Gastrocnemius medialis (tissue), 4 donors: ENCODE measurements around the gene REN. TPM values are rescaled to one million over a fixed set of nuclear protein-coding genes. Genes with fewer than 3 reads are reported as not detected.

Experiments used
- ATAC-seq, 2 donors: fragments of 150-250 bp; one replicate each; pipeline ENCODE4 v1.9.1; 2016
- DNase-seq, 2 donors: peaks; one replicate each; pipeline ENCODE4 v3.0.0-alpha.2; 2019
- H3K27ac ChIP-seq, 4 donors: fragments of 200-600 bp; sonication (generic); 1 replicate in 1 of 4; 2 replicates in 3 of 4; pipeline ENCODE4 v1.5.1; 2016 to 2018; ENCODE audit warnings: mild to moderate bottlenecking in 2 of 4, moderate library complexity in 1 of 4
- H3K27me3 ChIP-seq, 3 donors: fragments of 200-600 bp; sonication (generic) in 2 of 3; 1 replicate in 1 of 3; 2 replicates in 2 of 3; pipeline versions ENCODE4 v1.5.1 to v1.6.0; 2016 to 2019; ENCODE audit warnings: mild to moderate bottlenecking in 1 of 3, moderate library complexity in 1 of 3
- H3K36me3 ChIP-seq, 2 donors: fragments of 200-600 bp; sonication (generic) in 1 of 2; one replicate each; pipeline ENCODE4 v1.5.1; 2017 to 2018
- H3K4me1 ChIP-seq, 2 donors: fragments of 200-600 bp; sonication (generic) in 1 of 2; one replicate each; pipeline ENCODE4 v1.5.1; 2016 to 2017; ENCODE audit warnings: mild to moderate bottlenecking in 2 of 2
- H3K4me3 ChIP-seq, 4 donors: fragments of 200-600 bp; sonication (generic) in 3 of 4; 1 replicate in 1 of 4; 2 replicates in 3 of 4; pipeline ENCODE4 v1.5.1; 2016 to 2019; ENCODE audit warnings: mild to moderate bottlenecking in 2 of 4
- H3K9me3 ChIP-seq, 3 donors: fragments of 200-600 bp; sonication (generic) in 2 of 3; 1 replicate in 1 of 3; 2 replicates in 2 of 3; pipeline ENCODE4 v1.5.1; 2016 to 2019
- CTCF ChIP-seq, 5 experiments: fragments of 450-650 bp in 3 of 5; fragments of 200-600 bp in 2 of 5; sonication (generic) in 2 of 5; IDR thresholded peaks in 4 of 5; conservative IDR thresholded peaks in 1 of 5; 1 replicate in 4 of 5; 2 replicates in 1 of 5; pipeline ENCODE4 v1.5.1; 2016 to 2019; ENCODE audit warnings: antibody characterized with exemption in 5 of 5, mild to moderate bottlenecking in 3 of 5, moderate library complexity in 3 of 5
- POLR2A ChIP-seq, 2 donors: fragments of 450-650 bp; IDR thresholded peaks; one replicate each; pipeline ENCODE4 v1.6.1; 2017; ENCODE audit warnings: antibody characterized with exemption in 2 of 2, mild to moderate bottlenecking in 2 of 2, moderate library complexity in 2 of 2
- in situ Hi-C, 4 donors: fragments of 200-750 bp; cut with MboI; loops; one replicate each; pipeline versions ENCODE4 v1.15.0 to v1.8.0; 2017; ENCODE audit warnings: low sequenced_read_pairs in 4 of 4
- intact Hi-C: fragments of 100-400 bp; cut with DNase I; formaldehyde crosslinking; loops from one replicate; pipeline ENCODE4 v1.15.1; 2023; ENCODE audit warnings: low total_unique reads
- total RNA-seq, 4 donors: library from RNA; depleted of rRNA; stranded (reverse); fragments of >200 nt; gene quantifications; one replicate each; pipeline versions ENCODE4 v1.1.0 to v1.2.3, GENCODE V29; 2016

Gene REN
- total RNA-seq, 4 donors from 2014 or later: 0.22 TPM; not detected in 3

GRCh38 chr1:204128964-204129896, 36.9 kb downstream of the REN start:
- intact Hi-C loops (loop anchor here (1.0 kb wide), 2 partner anchors 56 to 268 kb away; partner anchors contain the start of genes SNRPE and SOX13), in situ Hi-C loops (loop anchor here (5.0 to 10.0 kb wide), 4 partner anchors 52 to 267 kb away; partner anchors contain the start of genes SNRPE (in 2 of the 4) and SOX13 (in 2 of the 4))
- peak; percentile 54 to 86 for ATAC-seq
- peak; percentile 33 to 64 for DNase-seq
- Histone ChIP-seq H3K36me3 (peaks cover 0 to 16% of the 10 kb centered on the region in 2 donors), H3K27ac (peak overlapping the region; percentile 1 to 45 (median 38)), H3K27me3 (no peaks in the 10 kb centered on the region), H3K4me3 (peak overlapping the region; percentile 23 to 55 (median 36)), H3K9me3 (no peaks in the 10 kb centered on the region), H3K4me1 (peaks cover 14 to 32% of the 10 kb centered on the region in 2 donors)
- TF ChIP-seq POLR2A (IDR thresholded peaks at IDR 0.05) (no peak), CTCF (IDR thresholded peaks at IDR 0.05 in 4 of 5, conservative IDR thresholded peaks at IDR 0.05 in 1 of 5) (peak; percentile 86 to 97 (median 95))

GRCh38 chr1:204128464-204128963, 37.6 kb downstream of the REN start:
- DNase-seq: no peak
- in situ Hi-C loops: loop anchor here (5.0 to 10.0 kb wide), 4 partner anchors 51 to 266 kb away; partner anchors contain the start of genes SNRPE (in 2 of the 4) and SOX13 (in 2 of the 4)
- intact Hi-C loops: no loop called here

GRCh38 chr1:204127597-204128242, 38.4 kb downstream of the REN start:
- in situ Hi-C loops (loop anchor here (5.0 to 10.0 kb wide), 4 partner anchors 50 to 265 kb away; partner anchors contain the start of genes SNRPE (in 2 of the 4) and SOX13 (in 2 of the 4)), intact Hi-C loops (no loop called here)
- H3K9me3 ChIP-seq: no peaks in the 10 kb centered on the region
- DNase-seq (peak; percentile 41 to 64), ATAC-seq (peak; percentile 48 to 59)
- peak overlapping the region; percentile 30 to 74 (median 63) for H3K27ac ChIP-seq
- H3K27me3 ChIP-seq: no peaks in the 10 kb centered on the region
- H3K4me1 ChIP-seq: peaks cover 14 to 32% of the 10 kb centered on the region in 2 donors
- peaks cover 0 to 21% of the 10 kb centered on the region in 2 donors for H3K36me3 ChIP-seq
- TF ChIP-seq POLR2A (IDR thresholded peaks at IDR 0.05) (no peak), CTCF (IDR thresholded peaks at IDR 0.05 in 4 of 5, conservative IDR thresholded peaks at IDR 0.05 in 1 of 5) (peak; percentile 91 to 97 (median 95))
- H3K4me3 ChIP-seq: no peak overlapping the region

More at GRCh38 chr1:204128464-204128963, 37.6 kb downstream of the REN start:
- Histone ChIP-seq H3K4me3 (peak overlapping the region in 1 of 4 donors; percentile 43), H3K27me3 (no peaks in the 10 kb centered on the region), H3K36me3 (peaks cover 0 to 21% of the 10 kb centered on the region in 2 donors), H3K9me3 (no peaks in the 10 kb centered on the region), H3K27ac (peak overlapping the region in 2 of 4 donors; percentile 45 to 63), H3K4me1 (peaks cover 14 to 32% of the 10 kb centered on the region in 2 donors)
- no peak for ATAC-seq
- no peak for TF ChIP-seq CTCF (IDR thresholded peaks at IDR 0.05 in 4 of 5, conservative IDR thresholded peaks at IDR 0.05 in 1 of 5)
- no peak for TF ChIP-seq POLR2A (IDR thresholded peaks at IDR 0.05)

GRCh38 chr1:204126956-204127355, 39.2 kb downstream of the REN start:
- ATAC-seq (no peak), DNase-seq (no peak)
- no peak overlapping the region for H3K4me3 ChIP-seq
- no peaks in the 10 kb centered on the region for H3K27me3 ChIP-seq
- intact Hi-C loops: no loop called here
- TF ChIP-seq POLR2A (IDR thresholded peaks at IDR 0.05) (no peak), CTCF (IDR thresholded peaks at IDR 0.05 in 4 of 5, conservative IDR thresholded peaks at IDR 0.05 in 1 of 5) (no peak)
- H3K36me3 ChIP-seq: peaks cover 0 to 28% of the 10 kb centered on the region in 2 donors
- no peaks in the 10 kb centered on the region for H3K9me3 ChIP-seq
- peaks cover 14 to 32% of the 10 kb centered on the region in 2 donors for H3K4me1 ChIP-seq
- in situ Hi-C loops: loop anchor here (5.0 to 10.0 kb wide), 4 partner anchors 50 to 265 kb away; partner anchors contain the start of genes SNRPE (in 2 of the 4) and SOX13 (in 2 of the 4)
- peak overlapping the region; percentile 30 to 74 (median 63) for H3K27ac ChIP-seq
